ENCODE data around the gene AWAT1. TPM values are rescaled to one million over a fixed set of nuclear protein-coding genes. Genes with fewer than 3 reads are reported as not detected.

Gene AWAT1
- total RNA-seq, result not detected in 2 replicates

DNA sequence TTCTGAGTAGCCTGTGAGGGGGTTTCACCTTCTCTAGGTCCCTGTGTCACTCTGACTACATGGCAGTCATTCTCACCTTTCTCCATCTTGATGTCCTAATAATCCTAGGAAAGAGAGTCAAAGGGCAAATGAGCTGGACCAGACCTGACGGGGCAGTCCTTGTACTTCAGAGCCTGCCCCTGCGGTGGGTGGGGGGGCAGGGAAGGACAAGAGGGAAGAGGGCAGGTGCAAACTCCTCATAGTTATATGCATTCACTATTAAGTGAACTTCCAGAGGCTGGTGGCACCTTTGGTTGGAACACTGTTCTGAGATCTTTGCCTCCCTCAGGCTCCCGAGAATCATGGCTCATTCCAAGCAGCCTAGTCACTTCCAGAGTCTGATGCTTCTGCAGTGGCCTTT lies at the start of gene AWAT1:
Gene AWAT1 (plus strand): TSS at position 301 of the 400 bp plus-strand sequence. CDS start 41 bp downstream, at position 342.

DNA sequence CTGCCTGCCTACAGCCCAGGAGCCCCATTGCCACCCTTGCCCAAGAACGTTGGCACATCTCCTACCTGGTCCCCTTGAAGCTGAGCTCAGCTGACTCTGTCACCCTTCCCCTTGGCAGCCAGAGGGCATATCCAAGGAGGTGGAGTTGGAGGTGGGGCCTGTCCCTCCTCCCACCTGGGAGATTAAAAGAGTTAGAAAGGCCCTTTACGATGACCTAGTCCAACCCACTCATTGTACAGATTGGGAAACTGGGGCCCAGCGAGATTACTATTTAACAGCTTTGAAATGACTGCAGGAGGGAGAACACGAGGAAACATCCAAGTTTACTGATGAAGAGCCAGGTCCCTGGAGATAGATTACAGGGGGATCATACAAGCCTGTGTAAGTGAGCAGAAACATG lies 25.6 kb downstream of the AWAT1 start, which contains the start of gene P2RY4:
Gene P2RY4 (minus strand): TSS at position 101 of the 400 bp plus-strand sequence. CDS start 580 bp downstream, outside the sequence.

GRCh38 chrX:70268034-70268433 lies 33.6 kb downstream of the AWAT1 start, which contains the start of gene ARR3:
Gene ARR3, plus strand, starts transcription at chrX:70268334. Its CDS starts 1,052 bp downstream, at chrX:70269386.

DNA sequence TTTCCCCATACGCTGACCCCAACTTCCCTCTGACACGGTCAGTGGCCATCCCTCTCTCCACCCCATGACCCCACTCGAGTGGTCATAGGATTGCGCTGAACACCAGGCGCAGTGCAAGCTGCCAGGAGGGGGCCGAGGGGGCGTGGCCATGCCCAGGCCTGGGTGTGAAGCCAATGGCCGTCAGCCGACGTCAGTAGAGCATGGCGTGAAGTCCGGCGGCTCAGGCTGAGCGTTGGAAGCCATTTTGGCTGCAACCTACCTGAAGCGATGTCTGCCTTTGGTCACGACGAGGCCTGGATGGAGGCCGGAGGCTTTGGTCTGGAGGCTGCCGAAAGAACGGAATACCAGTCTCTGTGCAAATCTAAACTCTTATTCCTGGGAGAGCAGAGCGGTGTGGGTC lies 47.5 kb downstream of the AWAT1 start, which contains the start of gene RAB41:
Gene RAB41 (plus strand): TSS at position 222 of the 400 bp plus-strand sequence. CDS start 46 bp downstream, at position 268.

Other genes with a start within 250 kb of the AWAT1 start
- not detected in 2 replicates for gene AWAT2, start 184.7 kb upstream of the AWAT1 start, total RNA-seq
- gene OTUD6A, start 172.2 kb upstream of the AWAT1 start, total RNA-seq, result not detected in 2 replicates
- 51.5 and 59.9 TPM in 2 replicates for gene IGBP1, start 101.2 kb upstream of the AWAT1 start, total RNA-seq
- gene DGAT2L6, start 57.2 kb upstream of the AWAT1 start, total RNA-seq, result not detected in 2 replicates
- gene P2RY4, start 25.5 kb downstream of the AWAT1 start, total RNA-seq, result not detected in 2 replicates
- gene ARR3, start 33.7 kb downstream of the AWAT1 start, total RNA-seq, result not detected in 2 replicates
- gene RAB41, start 47.5 kb downstream of the AWAT1 start, total RNA-seq, result not detected in 2 replicates
- gene PDZD11, start 55.3 kb downstream of the AWAT1 start, total RNA-seq, result 41.3 and 69.0 TPM in 2 replicates
- 3.2 and 5.0 TPM in 2 replicates for gene KIF4A, start 55.4 kb downstream of the AWAT1 start, total RNA-seq
- 1.5 TPM in 1 of 2 replicates, not detected in the other for gene GDPD2, start 188.7 kb downstream of the AWAT1 start, total RNA-seq
- 3.4 and 8.5 TPM in 2 replicates for gene DLG3, start 210.2 kb downstream of the AWAT1 start, total RNA-seq

All from cardiac atrium fibroblast (primary cell).